ENCODE measurements around the gene MTHFD1L.
"Not testable (repeated sequence)": the region's sequence is repeated elsewhere in the genome, so short reads cannot be mapped to it uniquely, and the experiment has no call there.

MTHFD1L gene

GRCh38 chr6:151036869-151037680, 171.6 kb downstream of the MTHFD1L start:
- DNase-seq (ENCODE audit: low read depth in 2 of 3, low spot score in 1 of 3), result peak in 2 of 3 donors; percentile 5 to 7

- DNase-seq (ENCODE audit: low read depth in 2 of 3, low spot score in 1 of 3), result no peak
Measured at GRCh38 chr6:151038616-151039015, 173.1 kb downstream of the MTHFD1L start.

GRCh38 chr6:151040888-151041521, 175.5 kb downstream of the MTHFD1L start:
- not testable (repeated sequence) for DNase-seq (ENCODE audit: low read depth in 2 of 3, low spot score in 1 of 3)

GRCh38 chr6:151041686-151042085, 176.2 kb downstream of the MTHFD1L start:
- DNase-seq (ENCODE audit: low read depth in 2 of 3, low spot score in 1 of 3), result no peak

GRCh38 chr6:151042911-151043330, 177.4 kb downstream of the MTHFD1L start:
- DNase-seq (ENCODE audit: low read depth in 2 of 3, low spot score in 1 of 3), result not testable (repeated sequence)

- no peak for DNase-seq (ENCODE audit: low read depth in 2 of 3, low spot score in 1 of 3)
Measured at GRCh38 chr6:151043944-151044343, 178.4 kb downstream of the MTHFD1L start.

GRCh38 chr6:151044465-151045441, 179.3 kb downstream of the MTHFD1L start:
- no peak for DNase-seq (ENCODE audit: low read depth in 2 of 3, low spot score in 1 of 3)

GRCh38 chr6:151045511-151046222, 180.2 kb downstream of the MTHFD1L start:
- DNase-seq (ENCODE audit: low read depth in 2 of 3, low spot score in 1 of 3), result not testable (repeated sequence)

- DNase-seq (ENCODE audit: low read depth in 2 of 3, low spot score in 1 of 3), result no peak
Measured at GRCh38 chr6:151051164-151051563, 185.7 kb downstream of the MTHFD1L start.

- no peak for DNase-seq (ENCODE audit: low read depth in 2 of 3, low spot score in 1 of 3)
Measured at GRCh38 chr6:151052021-151052646, 186.6 kb downstream of the MTHFD1L start.

- DNase-seq (ENCODE audit: low read depth in 2 of 3, low spot score in 1 of 3), result no peak
Measured at GRCh38 chr6:151054306-151054705, 188.8 kb downstream of the MTHFD1L start.

- DNase-seq (ENCODE audit: low read depth in 2 of 3, low spot score in 1 of 3), result no peak
Measured at GRCh38 chr6:151056230-151056907, 190.9 kb downstream of the MTHFD1L start.

- DNase-seq (ENCODE audit: low read depth in 2 of 3, low spot score in 1 of 3), result no peak
Measured at GRCh38 chr6:151057061-151057460, 191.6 kb downstream of the MTHFD1L start.

- DNase-seq (ENCODE audit: low read depth in 2 of 3, low spot score in 1 of 3), result no peak
Measured at GRCh38 chr6:151058021-151058733, 192.7 kb downstream of the MTHFD1L start.

GRCh38 chr6:151059612-151060095, 194.2 kb downstream of the MTHFD1L start:
- DNase-seq (ENCODE audit: low read depth in 2 of 3, low spot score in 1 of 3), result no peak

GRCh38 chr6:151060096-151060765, 194.7 kb downstream of the MTHFD1L start:
- DNase-seq (ENCODE audit: low read depth in 2 of 3, low spot score in 1 of 3), result no peak

GRCh38 chr6:151060766-151061531, 195.4 kb downstream of the MTHFD1L start:
- no peak for DNase-seq (ENCODE audit: low read depth in 2 of 3, low spot score in 1 of 3)

GRCh38 chr6:151063352-151063751, 197.8 kb downstream of the MTHFD1L start:
- DNase-seq (ENCODE audit: low read depth in 2 of 3, low spot score in 1 of 3), result no peak
